Measurements from ENCODE around the gene SLC38A10. TPM values are rescaled to one million over a fixed set of nuclear protein-coding genes. Genes with fewer than 3 reads are reported as not detected.

SLC38A10 gene
- polyA plus RNA-seq, 1 donor (not counting 4 experiments of a cell fraction or from before 2014, with no cell fraction given) = 16.8 TPM

DNA sequence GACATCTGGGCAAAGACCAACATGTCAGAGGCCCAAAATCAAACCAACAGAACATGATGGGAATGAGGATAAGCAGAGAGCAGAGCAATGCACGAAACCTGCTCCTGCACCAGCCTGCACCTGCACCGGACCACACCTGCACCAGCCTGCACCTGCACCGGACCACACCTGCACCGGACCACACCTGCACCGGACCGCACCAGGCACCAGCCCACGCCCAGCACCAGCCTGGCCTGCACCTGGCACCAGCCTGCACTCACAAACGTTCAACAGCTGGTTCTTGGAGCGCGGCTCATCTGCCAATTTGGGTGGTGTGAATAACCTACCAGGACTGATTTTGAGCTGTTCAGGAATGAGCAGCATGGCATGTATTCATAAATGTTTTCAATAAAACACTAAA, 90.5 kb downstream of the SLC38A10 start:
- H3K27me3 ChIP-seq (ENCODE audit: control insufficient read depth, extremely low read depth, insufficient read depth, low read length) = no peaks in the 10 kb centered on the region
- no peak for TF ChIP-seq EZH2 (IDR thresholded peaks at IDR 0.05; ENCODE audit: low read length)
- TF ChIP-seq, protein P1, sequence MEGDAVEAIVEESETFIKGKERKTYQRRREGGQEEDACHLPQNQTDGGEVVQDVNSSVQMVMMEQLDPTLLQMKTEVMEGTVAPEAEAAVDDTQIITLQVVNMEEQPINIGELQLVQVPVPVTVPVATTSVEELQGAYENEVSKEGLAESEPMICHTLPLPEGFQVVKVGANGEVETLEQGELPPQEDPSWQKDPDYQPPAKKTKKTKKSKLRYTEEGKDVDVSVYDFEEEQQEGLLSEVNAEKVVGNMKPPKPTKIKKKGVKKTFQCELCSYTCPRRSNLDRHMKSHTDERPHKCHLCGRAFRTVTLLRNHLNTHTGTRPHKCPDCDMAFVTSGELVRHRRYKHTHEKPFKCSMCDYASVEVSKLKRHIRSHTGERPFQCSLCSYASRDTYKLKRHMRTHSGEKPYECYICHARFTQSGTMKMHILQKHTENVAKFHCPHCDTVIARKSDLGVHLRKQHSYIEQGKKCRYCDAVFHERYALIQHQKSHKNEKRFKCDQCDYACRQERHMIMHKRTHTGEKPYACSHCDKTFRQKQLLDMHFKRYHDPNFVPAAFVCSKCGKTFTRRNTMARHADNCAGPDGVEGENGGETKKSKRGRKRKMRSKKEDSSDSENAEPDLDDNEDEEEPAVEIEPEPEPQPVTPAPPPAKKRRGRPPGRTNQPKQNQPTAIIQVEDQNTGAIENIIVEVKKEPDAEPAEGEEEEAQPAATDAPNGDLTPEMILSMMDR (optimal IDR thresholded peaks at IDR 0.05 in 1 of 3, IDR thresholded peaks at IDR 0.05 in 1 of 3, conservative IDR thresholded peaks at IDR 0.05 in 1 of 3; ENCODE audit: extremely low read depth in 1 of 3, insufficient read depth in 2 of 3, low read length in 3 of 3) = no peak
- DNase-seq (ENCODE audit: low read depth, low spot score) (no peak), FAIRE-seq (no peak)
- H3K36me3 ChIP-seq (ENCODE audit: control insufficient read depth in 2 of 2, extremely low read depth in 1 of 2, insufficient read depth in 2 of 2, low read length in 2 of 2) = peaks cover 0 to 5% of the 10 kb centered on the region in 2 experiments
- H4K20me1 ChIP-seq (ENCODE audit: control insufficient read depth, extremely low read depth, insufficient read depth, low read length) = no peaks in the 10 kb centered on the region
- no peaks in the 10 kb centered on the region for H3K4me1 ChIP-seq (ENCODE audit: control insufficient read depth, extremely low read depth, insufficient read depth, low read length)
- H3K9ac ChIP-seq (ENCODE audit: control insufficient read depth, extremely low read depth, insufficient read depth, low read length) = no peak overlapping the region
- H3K9me1 ChIP-seq (ENCODE audit: control insufficient read depth, extremely low read depth, insufficient read depth, low read length) = no peaks in the 10 kb centered on the region
- H2AFZ ChIP-seq (ENCODE audit: control insufficient read depth, low read length) = no peak overlapping the region
- no peak overlapping the region for H3K4me2 ChIP-seq (ENCODE audit: control insufficient read depth, extremely low read depth, insufficient read depth, low read depth, low read length)
- H3K79me2 ChIP-seq (ENCODE audit: control insufficient read depth, insufficient read depth, low read length) = no peaks in the 10 kb centered on the region
- dilution Hi-C loops (cut with MboI; ENCODE audit: extremely low pct_ligation_motif_present, low sequenced_read_pairs) = no loop called here
- H3K4me3 ChIP-seq (ENCODE audit: control insufficient read depth in 2 of 3, extremely low read depth in 1 of 3, insufficient read depth in 2 of 3, low read depth in 1 of 3, low read length in 3 of 3) = no peak overlapping the region
- H3K9me3 ChIP-seq (ENCODE audit: control insufficient read depth, low read depth, low read length) = no peaks in the 10 kb centered on the region
- H3K27ac ChIP-seq (ENCODE audit: control insufficient read depth, insufficient read depth, low read length) = no peak overlapping the region

DNA sequence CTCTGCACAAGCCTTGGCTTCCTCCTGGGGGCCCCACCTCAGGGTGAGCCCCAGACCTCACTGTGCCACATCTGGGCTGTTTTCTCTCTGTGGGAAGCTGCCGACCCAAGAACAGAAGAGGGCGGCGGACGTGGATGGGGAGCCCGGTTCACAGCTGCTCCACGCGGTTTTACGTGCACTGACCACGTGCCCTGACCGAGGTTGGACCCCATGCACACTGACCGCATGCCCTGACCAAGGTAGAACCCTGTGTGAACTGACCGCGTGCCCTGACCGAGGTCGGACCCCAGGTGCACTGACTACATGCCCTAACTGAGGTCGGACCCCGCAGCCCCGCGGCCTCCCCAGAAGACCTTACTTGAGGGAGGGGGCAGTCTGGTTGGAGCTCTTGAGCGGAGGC, 92.0 kb downstream of the SLC38A10 start:
- TF ChIP-seq EZH2 (IDR thresholded peaks at IDR 0.05; ENCODE audit: low read length) = no peak
- TF ChIP-seq, protein P1 (optimal IDR thresholded peaks at IDR 0.05 in 1 of 3, IDR thresholded peaks at IDR 0.05 in 1 of 3, conservative IDR thresholded peaks at IDR 0.05 in 1 of 3; ENCODE audit: extremely low read depth in 1 of 3, insufficient read depth in 2 of 3, low read length in 3 of 3) = no peak
- Histone ChIP-seq H3K27ac (ENCODE audit: control insufficient read depth, insufficient read depth, low read length) (no peak overlapping the region), H3K79me2 (ENCODE audit: control insufficient read depth, insufficient read depth, low read length) (no peaks in the 10 kb centered on the region), H3K36me3 (ENCODE audit: control insufficient read depth in 2 of 2, extremely low read depth in 1 of 2, insufficient read depth in 2 of 2, low read length in 2 of 2) (peaks cover 0 to 5% of the 10 kb centered on the region in 2 experiments), H3K27me3 (ENCODE audit: control insufficient read depth, extremely low read depth, insufficient read depth, low read length) (no peaks in the 10 kb centered on the region), H3K9me3 (ENCODE audit: control insufficient read depth, low read depth, low read length) (no peaks in the 10 kb centered on the region), H3K9me1 (ENCODE audit: control insufficient read depth, extremely low read depth, insufficient read depth, low read length) (no peaks in the 10 kb centered on the region), H3K4me3 (ENCODE audit: control insufficient read depth in 2 of 3, extremely low read depth in 1 of 3, insufficient read depth in 2 of 3, low read depth in 1 of 3, low read length in 3 of 3) (no peak overlapping the region), H3K9ac (ENCODE audit: control insufficient read depth, extremely low read depth, insufficient read depth, low read length) (no peak overlapping the region), H3K4me2 (ENCODE audit: control insufficient read depth, extremely low read depth, insufficient read depth, low read depth, low read length) (no peak overlapping the region), H2AFZ (ENCODE audit: control insufficient read depth, low read length) (no peak overlapping the region), H3K4me1 (ENCODE audit: control insufficient read depth, extremely low read depth, insufficient read depth, low read length) (no peaks in the 10 kb centered on the region), H4K20me1 (ENCODE audit: control insufficient read depth, extremely low read depth, insufficient read depth, low read length) (no peaks in the 10 kb centered on the region)
- FAIRE-seq (no peak), DNase-seq (ENCODE audit: low read depth, low spot score) (no peak)
- dilution Hi-C loops (cut with MboI; ENCODE audit: extremely low pct_ligation_motif_present, low sequenced_read_pairs) = no loop called here
